Stimulated activated effector memory CD8-positive, alpha-beta T cell treated with anti-CD3 and anti-CD28 coated beads, Interleukin-12 subunit alpha, Interleukin-12 subunit beta, amount 100 ng/mL, for 72 hours (primary cell): Measurements from ENCODE around the gene TTBK2.

Source experiments
- ATAC-seq: fragments of 150-1000 bp; cut with Tn5 transposase; 2 replicates; pipeline ENCODE4 v1.10.0; 2021
- DNase-seq, 2 donors: peaks; one replicate each; pipeline ENCODE4 v3.0.0; 2021 to 2022; ENCODE audit warnings: low spot score in 2 of 2
- H3K27ac Mint-ChIP-seq: one replicate; pipeline ENCODE4 v1.8.0; 2022; ENCODE audit warnings: mild to moderate bottlenecking, mixed read lengths
- H3K36me3 Mint-ChIP-seq: one replicate; pipeline ENCODE4 v1.8.0; 2022; ENCODE audit warnings: mild to moderate bottlenecking, mixed read lengths
- H3K4me1 Mint-ChIP-seq: one replicate; pipeline ENCODE4 v1.8.0; 2022; ENCODE audit warnings: mixed read lengths
- H3K4me3 Mint-ChIP-seq: one replicate; pipeline ENCODE4 v1.8.0; 2022; ENCODE audit warnings: mild to moderate bottlenecking, mixed read lengths
- H3K9me3 Mint-ChIP-seq: one replicate; pipeline ENCODE4 v1.8.0; 2022; ENCODE audit warnings: mixed read lengths

TTBK2 gene

GRCh38 chr15:42721016-42721415 lies 199.6 kb downstream of the TTBK2 start:
- Mint-ChIP-seq H3K27ac (no peak overlapping the region), H3K4me1 (no peaks in the 10 kb centered on the region), H3K9me3 (no peaks in the 10 kb centered on the region), H3K4me3 (no peak overlapping the region), H3K36me3 (peaks cover 47% of the 10 kb centered on the region)
- DNase-seq (peak in 1 of 2 donors; percentile 39), ATAC-seq (no peak)

- ATAC-seq (no peak), DNase-seq (peak in 1 of 2 donors; percentile 37)
- peaks cover 37% of the 10 kb centered on the region for H3K36me3 Mint-ChIP-seq
- H3K27ac Mint-ChIP-seq: peak overlapping the region; percentile 71
- H3K9me3 Mint-ChIP-seq: no peaks in the 10 kb centered on the region
- no peak overlapping the region for H3K4me3 Mint-ChIP-seq
- no peaks in the 10 kb centered on the region for H3K4me1 Mint-ChIP-seq
These were observed 200.5 kb downstream of the TTBK2 start for GRCh38 chr15:42720071-42720470.

GRCh38 chr15:42719043-42719442 lies 201.5 kb downstream of the TTBK2 start:
- DNase-seq (peak in 1 of 2 donors; percentile 38), ATAC-seq (no peak)
- no peaks in the 10 kb centered on the region for H3K4me1 Mint-ChIP-seq
- H3K4me3 Mint-ChIP-seq: no peak overlapping the region
- no peak overlapping the region for H3K27ac Mint-ChIP-seq
- peaks cover 27% of the 10 kb centered on the region for H3K36me3 Mint-ChIP-seq
- no peaks in the 10 kb centered on the region for H3K9me3 Mint-ChIP-seq

- Mint-ChIP-seq H3K4me1 (no peaks in the 10 kb centered on the region), H3K27ac (peak overlapping the region; percentile 38), H3K9me3 (no peaks in the 10 kb centered on the region), H3K4me3 (no peak overlapping the region), H3K36me3 (peaks cover 25% of the 10 kb centered on the region)
- DNase-seq (no peak), ATAC-seq (no peak)
These were observed 204.0 kb downstream of the TTBK2 start for GRCh38 chr15:42716626-42717025.

- Mint-ChIP-seq H3K4me1 (no peaks in the 10 kb centered on the region), H3K9me3 (no peaks in the 10 kb centered on the region), H3K27ac (peak overlapping the region; percentile 38), H3K4me3 (no peak overlapping the region), H3K36me3 (peaks cover 25% of the 10 kb centered on the region)
- DNase-seq (no peak), ATAC-seq (peak; percentile 26)
These were observed 204.5 kb downstream of the TTBK2 start for GRCh38 chr15:42716125-42716524.

GRCh38 chr15:42712584-42712983 lies 208.0 kb downstream of the TTBK2 start:
- Mint-ChIP-seq H3K27ac (no peak overlapping the region), H3K36me3 (no peaks in the 10 kb centered on the region), H3K9me3 (no peaks in the 10 kb centered on the region), H3K4me1 (no peaks in the 10 kb centered on the region), H3K4me3 (no peak overlapping the region)
- no peak for DNase-seq
- ATAC-seq: no peak

- ATAC-seq: no peak
- Mint-ChIP-seq H3K27ac (no peak overlapping the region), H3K4me3 (no peak overlapping the region), H3K4me1 (no peaks in the 10 kb centered on the region), H3K36me3 (no peaks in the 10 kb centered on the region), H3K9me3 (no peaks in the 10 kb centered on the region)
- no peak for DNase-seq
These were observed 208.8 kb downstream of the TTBK2 start for GRCh38 chr15:42711746-42712145.

GRCh38 chr15:42710662-42711061 lies 209.9 kb downstream of the TTBK2 start:
- DNase-seq: no peak
- Mint-ChIP-seq H3K4me1 (no peaks in the 10 kb centered on the region), H3K4me3 (no peak overlapping the region), H3K9me3 (no peaks in the 10 kb centered on the region), H3K36me3 (no peaks in the 10 kb centered on the region), H3K27ac (no peak overlapping the region)
- ATAC-seq: no peak

- DNase-seq (no peak), ATAC-seq (no peak)
- no peak overlapping the region for H3K27ac Mint-ChIP-seq
- no peak overlapping the region for H3K4me3 Mint-ChIP-seq
- peaks cover 6% of the 10 kb centered on the region for H3K36me3 Mint-ChIP-seq
- H3K9me3 Mint-ChIP-seq: no peaks in the 10 kb centered on the region
- no peaks in the 10 kb centered on the region for H3K4me1 Mint-ChIP-seq
These were observed 212.6 kb downstream of the TTBK2 start for GRCh38 chr15:42707873-42708544.

GRCh38 chr15:42707068-42707467 lies 213.5 kb downstream of the TTBK2 start:
- Mint-ChIP-seq H3K9me3 (no peaks in the 10 kb centered on the region), H3K27ac (no peak overlapping the region), H3K36me3 (peaks cover 6% of the 10 kb centered on the region), H3K4me1 (no peaks in the 10 kb centered on the region), H3K4me3 (no peak overlapping the region)
- DNase-seq (no peak), ATAC-seq (no peak)

- no peaks in the 10 kb centered on the region for H3K9me3 Mint-ChIP-seq
- H3K4me3 Mint-ChIP-seq: no peak overlapping the region
- DNase-seq: no peak
- no peak for ATAC-seq
- no peaks in the 10 kb centered on the region for H3K4me1 Mint-ChIP-seq
- no peak overlapping the region for H3K27ac Mint-ChIP-seq
- H3K36me3 Mint-ChIP-seq: peaks cover 6% of the 10 kb centered on the region
These were observed 215.2 kb downstream of the TTBK2 start for GRCh38 chr15:42705336-42705735.

- peak; percentile 36 to 72 for DNase-seq
- ATAC-seq: peak; percentile 92
- H3K9me3 Mint-ChIP-seq: no peaks in the 10 kb centered on the region
- peaks cover 6% of the 10 kb centered on the region for H3K36me3 Mint-ChIP-seq
- no peak overlapping the region for H3K27ac Mint-ChIP-seq
- no peaks in the 10 kb centered on the region for H3K4me1 Mint-ChIP-seq
- H3K4me3 Mint-ChIP-seq: no peak overlapping the region
These were observed 216.1 kb downstream of the TTBK2 start for GRCh38 chr15:42704492-42704926.

GRCh38 chr15:42696626-42697025 lies 224.0 kb downstream of the TTBK2 start:
- ATAC-seq (no peak), DNase-seq (no peak)
- Mint-ChIP-seq H3K4me1 (peaks cover 3% of the 10 kb centered on the region), H3K4me3 (no peak overlapping the region), H3K27ac (no peak overlapping the region), H3K9me3 (no peaks in the 10 kb centered on the region), H3K36me3 (peaks cover 18% of the 10 kb centered on the region)

- Mint-ChIP-seq H3K4me3 (no peak overlapping the region), H3K36me3 (peaks cover 18% of the 10 kb centered on the region), H3K27ac (peak overlapping the region; percentile 70), H3K4me1 (peaks cover 13% of the 10 kb centered on the region), H3K9me3 (no peaks in the 10 kb centered on the region)
- DNase-seq (no peak), ATAC-seq (no peak)
These were observed 225.0 kb downstream of the TTBK2 start for GRCh38 chr15:42695527-42696071.

GRCh38 chr15:42694398-42694797 lies 226.2 kb downstream of the TTBK2 start:
- peaks cover 18% of the 10 kb centered on the region for H3K36me3 Mint-ChIP-seq
- H3K27ac Mint-ChIP-seq: peak overlapping the region; percentile 46
- DNase-seq: no peak
- ATAC-seq: no peak
- no peaks in the 10 kb centered on the region for H3K9me3 Mint-ChIP-seq
- H3K4me3 Mint-ChIP-seq: no peak overlapping the region
- H3K4me1 Mint-ChIP-seq: peaks cover 16% of the 10 kb centered on the region

- DNase-seq: no peak
- no peaks in the 10 kb centered on the region for H3K9me3 Mint-ChIP-seq
- H3K4me1 Mint-ChIP-seq: peaks cover 16% of the 10 kb centered on the region
- no peak for ATAC-seq
- peak overlapping the region; percentile 46 for H3K27ac Mint-ChIP-seq
- peaks cover 13% of the 10 kb centered on the region for H3K36me3 Mint-ChIP-seq
- no peak overlapping the region for H3K4me3 Mint-ChIP-seq
These were observed 226.6 kb downstream of the TTBK2 start for GRCh38 chr15:42693942-42694341.
